Tibial artery (tissue), 4 donors: ENCODE results near the gene ACSL6.

Experiments used
- DNase-seq, 2 donors: peaks; one replicate each; pipeline ENCODE4 v3.0.0-alpha.2; 2019
- H3K27ac ChIP-seq, 2 donors: fragments of 200-600 bp; sonication (generic) in 1 of 2; 1 replicate in 1 of 2; 2 replicates in 1 of 2; pipeline ENCODE4 v1.5.1; 2018 to 2019; ENCODE audit warnings: mild to moderate bottlenecking in 1 of 2
- H3K27me3 ChIP-seq, 2 donors: fragments of 200-600 bp; sonication (generic) in 1 of 2; one replicate each; pipeline versions ENCODE4 v1.5.1 to v1.6.0; 2016 to 2019
- H3K36me3 ChIP-seq, 3 donors: fragments of 200-600 bp; sonication (generic) in 2 of 3; one replicate each; pipeline ENCODE4 v1.5.1; 2016 to 2019; ENCODE audit warnings: mild to moderate bottlenecking in 2 of 3
- H3K4me1 ChIP-seq, 4 donors: fragments of 200-600 bp; sonication (generic) in 2 of 4; 1 replicate in 3 of 4; 2 replicates in 1 of 4; pipeline ENCODE4 v1.5.1; 2016 to 2019
- H3K4me3 ChIP-seq, 2 donors: fragments of 200-600 bp; sonication (generic) in 1 of 2; 1 replicate in 1 of 2; 2 replicates in 1 of 2; pipeline ENCODE4 v1.5.1; 2018 to 2019; ENCODE audit warnings: mild to moderate bottlenecking in 2 of 2
- H3K9me3 ChIP-seq, 3 donors: fragments of 200-600 bp; sonication (generic) in 1 of 3; one replicate each; pipeline ENCODE4 v1.5.1; 2016 to 2019
- CTCF ChIP-seq, 2 experiments: fragments of 200-600 bp in 1 of 2; fragments of 450-650 bp in 1 of 2; IDR thresholded peaks; one replicate each; pipeline ENCODE4 v1.5.1; 2017 to 2019; ENCODE audit warnings: antibody characterized with exemption in 2 of 2, mild to moderate bottlenecking in 1 of 2, moderate library complexity in 1 of 2
- intact Hi-C: fragments of 100-400 bp; cut with DNase I; formaldehyde crosslinking; loops from one replicate; pipeline ENCODE4 v1.15.0; 2023; ENCODE audit warnings: low total_unique reads

ACSL6 gene

DNA sequence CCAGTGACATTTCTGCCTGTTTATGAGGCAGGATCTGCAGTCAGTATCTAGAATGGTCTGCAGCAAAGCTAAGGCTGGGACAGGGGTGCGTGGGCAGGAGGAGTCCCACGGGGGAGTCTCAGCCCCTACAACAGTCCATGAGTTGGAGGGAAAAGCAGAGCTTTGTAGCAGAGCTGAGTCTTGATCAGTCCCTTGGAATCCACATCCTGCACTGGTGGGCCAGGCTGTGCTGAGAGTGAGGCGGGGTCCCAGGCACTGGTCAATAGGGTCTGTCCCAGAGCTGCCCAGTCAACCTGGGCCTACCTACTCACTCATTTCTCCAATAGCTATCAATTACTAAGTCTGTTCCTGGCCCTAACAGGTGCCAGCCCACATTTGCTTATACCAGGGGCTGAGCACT lies 5.9 kb downstream of the ACSL6 start:
- peaks cover 0 to 20% of the 10 kb centered on the region in 2 donors for H3K27me3 ChIP-seq
- H3K4me3 ChIP-seq: no peak overlapping the region
- TF ChIP-seq CTCF (IDR thresholded peaks at IDR 0.05): no peak
- no peaks in the 10 kb centered on the region for H3K36me3 ChIP-seq
- peaks cover 0 to 8% (median 2%) of the 10 kb centered on the region in 4 donors for H3K4me1 ChIP-seq
- no peaks in the 10 kb centered on the region for H3K9me3 ChIP-seq
- DNase-seq: no peak
- intact Hi-C loops: loop anchor here (5.0 kb wide), 1 partner anchor 418 kb away; no protein-coding TSS in a partner anchor
- H3K27ac ChIP-seq: no peak overlapping the region

- TF ChIP-seq CTCF (IDR thresholded peaks at IDR 0.05): no peak
- Histone ChIP-seq H3K4me1 (peaks cover 0 to 8% (median 2%) of the 10 kb centered on the region in 4 donors), H3K9me3 (no peaks in the 10 kb centered on the region), H3K36me3 (no peaks in the 10 kb centered on the region), H3K27me3 (peaks cover 0 to 16% of the 10 kb centered on the region in 2 donors), H3K27ac (no peak overlapping the region), H3K4me3 (no peak overlapping the region)
- no peak for DNase-seq
- intact Hi-C loops: no loop called here
Measured at GRCh38 chr5:132003982-132004381, 7.5 kb downstream of the ACSL6 start.

DNA sequence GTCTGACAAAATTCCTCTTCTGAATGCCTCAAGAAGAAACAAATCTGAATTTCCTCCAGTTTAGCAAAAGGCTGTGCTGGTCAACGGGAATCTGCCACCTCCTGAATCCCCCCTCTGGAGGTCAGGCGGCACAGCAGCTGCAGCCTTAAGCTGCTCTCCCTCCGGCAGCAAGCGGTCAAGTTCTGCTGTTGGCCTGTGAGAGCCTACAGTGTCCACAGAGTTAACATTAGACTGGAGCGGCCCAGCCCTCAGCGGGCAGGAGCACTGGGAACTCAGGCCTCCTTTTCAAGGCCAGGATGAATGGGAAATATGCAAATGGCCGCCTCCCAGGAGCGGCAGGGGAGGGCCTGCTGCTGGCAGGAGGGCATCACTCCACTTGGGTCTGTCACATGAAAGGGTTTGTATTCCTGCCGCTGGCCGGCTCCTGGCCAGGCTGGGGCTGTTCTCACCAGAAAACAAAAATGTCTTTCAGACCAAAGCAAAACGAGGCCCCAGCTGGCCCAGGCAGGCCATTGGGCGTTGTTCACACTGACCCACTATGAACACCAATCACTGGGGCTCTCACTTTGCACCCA lies 8.2 kb downstream of the ACSL6 start:
- intact Hi-C loops: no loop called here
- Histone ChIP-seq H3K4me3 (no peak overlapping the region), H3K27me3 (peaks cover 0 to 9% of the 10 kb centered on the region in 2 donors), H3K9me3 (no peaks in the 10 kb centered on the region), H3K36me3 (no peaks in the 10 kb centered on the region), H3K27ac (no peak overlapping the region), H3K4me1 (peaks cover 0 to 8% (median 2%) of the 10 kb centered on the region in 4 donors)
- TF ChIP-seq CTCF (IDR thresholded peaks at IDR 0.05): no peak
- no peak for DNase-seq

GRCh38 chr5:132002757-132003156 lies 8.7 kb downstream of the ACSL6 start:
- intact Hi-C loops: no loop called here
- Histone ChIP-seq H3K4me1 (peaks cover 0 to 8% (median 2%) of the 10 kb centered on the region in 4 donors), H3K4me3 (no peak overlapping the region), H3K27ac (no peak overlapping the region), H3K9me3 (no peaks in the 10 kb centered on the region), H3K36me3 (no peaks in the 10 kb centered on the region), H3K27me3 (peaks cover 0 to 9% of the 10 kb centered on the region in 2 donors)
- no peak for TF ChIP-seq CTCF (IDR thresholded peaks at IDR 0.05)
- DNase-seq: no peak

DNA sequence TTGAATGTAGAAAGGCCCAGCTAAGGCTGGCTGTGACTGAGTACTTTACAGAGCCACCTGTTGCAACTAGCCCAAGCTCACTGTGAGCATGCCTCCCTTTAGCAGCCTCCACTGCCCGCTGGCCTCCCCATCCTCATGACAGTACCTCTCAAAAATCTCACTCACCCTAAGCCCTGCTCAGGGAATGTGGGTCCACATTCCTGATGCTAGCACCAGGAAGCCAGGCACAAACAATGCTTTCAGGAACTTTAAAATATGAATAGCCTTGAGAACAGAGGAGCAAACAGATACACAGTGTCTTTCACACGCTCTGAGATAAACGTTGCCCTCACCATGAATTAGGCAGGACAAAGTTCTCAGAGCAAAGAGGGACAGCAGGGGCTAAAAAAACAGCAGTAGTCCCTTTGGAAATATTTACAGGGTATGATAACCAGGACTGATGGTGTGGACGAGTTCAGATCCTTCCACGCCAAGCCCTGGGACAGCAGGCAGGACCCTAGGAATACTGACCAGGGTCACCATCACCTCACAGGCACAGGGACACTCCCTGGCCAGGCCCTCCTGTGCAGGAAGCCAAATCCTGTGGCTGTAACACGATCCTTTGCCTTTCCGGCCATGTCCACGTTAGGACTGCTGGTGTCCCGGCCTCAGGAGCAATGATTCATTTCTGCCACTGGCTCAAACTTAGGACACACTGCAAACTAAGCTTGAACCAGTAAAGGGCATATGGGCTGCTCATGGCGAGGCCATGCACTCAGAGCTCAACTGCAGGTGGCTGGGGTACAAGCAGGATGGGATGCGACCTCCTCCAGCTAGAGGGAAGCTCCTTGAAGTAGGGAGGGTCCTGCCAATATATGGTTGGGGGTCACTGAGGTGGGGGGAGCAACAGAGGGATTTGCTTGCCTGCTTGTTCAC lies 9.6 kb downstream of the ACSL6 start:
- H3K4me1 ChIP-seq: peaks cover 0 to 8% (median 2%) of the 10 kb centered on the region in 4 donors
- no peak overlapping the region for H3K27ac ChIP-seq
- H3K27me3 ChIP-seq: peaks cover 0 to 9% of the 10 kb centered on the region in 2 donors
- intact Hi-C loops: no loop called here
- H3K36me3 ChIP-seq: no peaks in the 10 kb centered on the region
- no peaks in the 10 kb centered on the region for H3K9me3 ChIP-seq
- H3K4me3 ChIP-seq: no peak overlapping the region
- no peak for TF ChIP-seq CTCF (IDR thresholded peaks at IDR 0.05)
- no peak for DNase-seq
